GM13977 (cell line): ENCODE results near the gene SLC25A26.

Experiments
- DNase-seq: peaks from one replicate; pipeline ENCODE4 v3.0.0; 2012; ENCODE audit warnings: low spot score
- in situ Hi-C: fragments of 300-500 bp; cut with MboI; formaldehyde crosslinking; loops from one replicate; pipeline ENCODE4 v1.12.0; 2022; ENCODE audit warnings: low sequenced_read_pairs, low pct_unique_long_range_greater_than_20kb, mixed read lengths, inconsistent platforms; ENCODE audit not compliant: unreplicated experiment
- TF ChIP-seq, protein P1 (sequence below): IDR thresholded peaks from 2 replicates; pipeline ENCODE4 v1.5.1; 2012; ENCODE audit warnings: mild to moderate bottlenecking, control low read depth; ENCODE audit not compliant: insufficient read depth; ENCODE audit errors: extremely low read depth, missing control alignments

Gene SLC25A26

GRCh38 chr3:66353530-66353929 lies 132.7 kb downstream of the SLC25A26 start:
- in situ Hi-C loops, result no loop called here
- no peak for DNase-seq
- TF ChIP-seq, protein P1, sequence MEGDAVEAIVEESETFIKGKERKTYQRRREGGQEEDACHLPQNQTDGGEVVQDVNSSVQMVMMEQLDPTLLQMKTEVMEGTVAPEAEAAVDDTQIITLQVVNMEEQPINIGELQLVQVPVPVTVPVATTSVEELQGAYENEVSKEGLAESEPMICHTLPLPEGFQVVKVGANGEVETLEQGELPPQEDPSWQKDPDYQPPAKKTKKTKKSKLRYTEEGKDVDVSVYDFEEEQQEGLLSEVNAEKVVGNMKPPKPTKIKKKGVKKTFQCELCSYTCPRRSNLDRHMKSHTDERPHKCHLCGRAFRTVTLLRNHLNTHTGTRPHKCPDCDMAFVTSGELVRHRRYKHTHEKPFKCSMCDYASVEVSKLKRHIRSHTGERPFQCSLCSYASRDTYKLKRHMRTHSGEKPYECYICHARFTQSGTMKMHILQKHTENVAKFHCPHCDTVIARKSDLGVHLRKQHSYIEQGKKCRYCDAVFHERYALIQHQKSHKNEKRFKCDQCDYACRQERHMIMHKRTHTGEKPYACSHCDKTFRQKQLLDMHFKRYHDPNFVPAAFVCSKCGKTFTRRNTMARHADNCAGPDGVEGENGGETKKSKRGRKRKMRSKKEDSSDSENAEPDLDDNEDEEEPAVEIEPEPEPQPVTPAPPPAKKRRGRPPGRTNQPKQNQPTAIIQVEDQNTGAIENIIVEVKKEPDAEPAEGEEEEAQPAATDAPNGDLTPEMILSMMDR, result no peak

DNA sequence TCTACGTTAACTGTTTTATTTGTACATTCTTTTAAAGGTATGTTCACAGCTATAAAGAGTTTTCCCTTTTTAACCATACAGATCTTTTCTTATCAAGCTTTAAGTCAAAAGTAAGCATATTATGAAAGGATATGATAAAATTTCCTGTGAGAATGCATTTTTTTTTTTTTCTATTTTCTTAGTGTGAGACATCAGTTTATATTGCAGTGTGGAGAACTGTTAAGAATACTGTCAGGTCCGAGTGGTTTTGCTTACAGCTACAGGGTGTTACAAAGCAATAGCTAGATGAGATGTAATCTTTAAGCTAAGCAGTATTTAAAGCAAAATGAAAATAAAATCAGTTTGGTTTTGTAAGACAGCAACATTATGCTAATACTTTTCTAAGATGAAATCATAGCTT lies 133.2 kb downstream of the SLC25A26 start:
- in situ Hi-C loops, result no loop called here
- no peak for DNase-seq
- TF ChIP-seq, protein P1, result no peak

DNA sequence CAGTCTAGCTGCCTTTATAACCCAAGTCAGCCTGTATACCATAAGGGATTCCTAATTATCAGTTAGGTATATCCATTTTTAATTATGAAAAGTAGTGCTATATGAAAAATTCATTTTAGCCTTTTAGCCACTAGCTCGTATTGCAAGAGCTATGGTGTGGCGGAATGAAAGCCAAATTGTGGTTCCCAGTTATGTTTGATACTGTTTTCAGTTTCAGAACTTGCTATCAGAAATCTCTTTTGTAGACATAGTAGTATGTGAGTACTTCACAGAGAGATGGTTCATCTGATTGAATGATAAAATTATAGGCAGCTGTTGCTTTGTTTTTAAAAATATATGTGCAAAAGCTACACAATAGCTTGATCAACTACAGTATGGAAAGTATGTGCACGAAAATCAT lies 134.6 kb downstream of the SLC25A26 start:
- peak; percentile 29 for DNase-seq
- TF ChIP-seq, protein P1, result no peak
- in situ Hi-C loops, result no loop called here

GRCh38 chr3:66355997-66356396 lies 135.2 kb downstream of the SLC25A26 start:
- no peak for DNase-seq
- in situ Hi-C loops, result no loop called here
- TF ChIP-seq, protein P1, result no peak

- DNase-seq, result no peak
- in situ Hi-C loops, result no loop called here
- TF ChIP-seq, protein P1, result no peak
Observed at GRCh38 chr3:66361356-66361755, 140.6 kb downstream of the SLC25A26 start.

GRCh38 chr3:66362541-66362941 lies 141.7 kb downstream of the SLC25A26 start:
- in situ Hi-C loops, result no loop called here

More at GRCh38 chr3:66362541-66362941, 141.7 kb downstream of the SLC25A26 start:
- DNase-seq, result no peak
- TF ChIP-seq, protein P1, result no peak
